ENCODE measurements around the gene CYP4A22. TPM values are rescaled to one million over a fixed set of nuclear protein-coding genes. Genes with fewer than 3 reads are reported as not detected.

CYP4A22 gene
- total RNA-seq, 1 donor from 2014 or later, result 0.17 TPM

DNA sequence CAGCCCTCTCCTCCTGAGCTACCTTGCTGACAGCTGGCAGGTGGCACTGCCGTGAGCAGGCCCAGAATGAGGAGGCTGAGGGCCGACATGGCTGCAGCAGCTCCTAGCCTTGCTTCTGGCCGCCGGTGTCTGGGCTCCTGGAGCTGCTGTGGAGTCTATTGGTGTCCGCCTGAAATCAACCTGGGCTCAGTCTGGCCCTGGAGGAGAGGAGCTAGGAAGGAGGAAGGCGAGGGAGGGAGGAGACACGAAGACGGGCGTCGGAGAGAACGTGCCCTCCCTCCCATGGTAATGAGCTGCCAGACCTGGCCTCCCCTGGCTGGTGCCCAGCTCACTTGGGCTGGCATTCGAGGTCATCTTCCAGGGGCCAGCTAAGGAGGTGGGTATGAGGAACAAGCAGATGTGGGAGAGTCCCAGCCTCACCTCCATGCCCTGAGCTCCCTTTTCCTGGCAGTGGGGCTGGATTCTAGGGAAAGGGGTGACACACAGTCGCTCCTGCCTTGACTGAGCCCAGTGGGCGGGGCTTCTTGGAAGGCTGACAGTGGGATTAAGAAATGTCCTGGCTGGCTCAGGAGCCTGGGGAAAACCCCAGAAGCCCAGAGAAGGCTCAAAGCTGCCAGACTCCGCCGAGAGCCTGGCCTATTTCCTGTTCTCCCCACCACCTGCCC lies 52.7 kb downstream of the CYP4A22 start, which contains the start of gene PDZK1IP1:
TSS of gene PDZK1IP1 (minus strand) at position 193 of the 665 bp plus-strand sequence. CDS start at position 89, 104 bp downstream.
- TF ChIP-seq, protein P1, sequence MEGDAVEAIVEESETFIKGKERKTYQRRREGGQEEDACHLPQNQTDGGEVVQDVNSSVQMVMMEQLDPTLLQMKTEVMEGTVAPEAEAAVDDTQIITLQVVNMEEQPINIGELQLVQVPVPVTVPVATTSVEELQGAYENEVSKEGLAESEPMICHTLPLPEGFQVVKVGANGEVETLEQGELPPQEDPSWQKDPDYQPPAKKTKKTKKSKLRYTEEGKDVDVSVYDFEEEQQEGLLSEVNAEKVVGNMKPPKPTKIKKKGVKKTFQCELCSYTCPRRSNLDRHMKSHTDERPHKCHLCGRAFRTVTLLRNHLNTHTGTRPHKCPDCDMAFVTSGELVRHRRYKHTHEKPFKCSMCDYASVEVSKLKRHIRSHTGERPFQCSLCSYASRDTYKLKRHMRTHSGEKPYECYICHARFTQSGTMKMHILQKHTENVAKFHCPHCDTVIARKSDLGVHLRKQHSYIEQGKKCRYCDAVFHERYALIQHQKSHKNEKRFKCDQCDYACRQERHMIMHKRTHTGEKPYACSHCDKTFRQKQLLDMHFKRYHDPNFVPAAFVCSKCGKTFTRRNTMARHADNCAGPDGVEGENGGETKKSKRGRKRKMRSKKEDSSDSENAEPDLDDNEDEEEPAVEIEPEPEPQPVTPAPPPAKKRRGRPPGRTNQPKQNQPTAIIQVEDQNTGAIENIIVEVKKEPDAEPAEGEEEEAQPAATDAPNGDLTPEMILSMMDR (IDR thresholded peaks at IDR 0.05; ENCODE audit: partially characterized antibody, unreplicated experiment), result no peak
- no peak within 1 kb of the TSS for H3K4me3 Mint-ChIP-seq (ENCODE audit: unreplicated experiment)
- peaks cover 17% of the 10 kb centered on the region for H3K4me1 Mint-ChIP-seq (ENCODE audit: low read depth, unreplicated experiment)
- H3K27ac Mint-ChIP-seq (ENCODE audit: unreplicated experiment), result no peak within 1 kb of the TSS
- peaks cover 5% of the 10 kb centered on the region for H3K27me3 Mint-ChIP-seq (ENCODE audit: unreplicated experiment)
- DNase-seq, result no peak
- H3K9me3 Mint-ChIP-seq (ENCODE audit: unreplicated experiment), result peaks cover 7% of the 10 kb centered on the region
- H3K36me3 Mint-ChIP-seq (ENCODE audit: unreplicated experiment), result no peaks in the 10 kb centered on the region

DNA sequence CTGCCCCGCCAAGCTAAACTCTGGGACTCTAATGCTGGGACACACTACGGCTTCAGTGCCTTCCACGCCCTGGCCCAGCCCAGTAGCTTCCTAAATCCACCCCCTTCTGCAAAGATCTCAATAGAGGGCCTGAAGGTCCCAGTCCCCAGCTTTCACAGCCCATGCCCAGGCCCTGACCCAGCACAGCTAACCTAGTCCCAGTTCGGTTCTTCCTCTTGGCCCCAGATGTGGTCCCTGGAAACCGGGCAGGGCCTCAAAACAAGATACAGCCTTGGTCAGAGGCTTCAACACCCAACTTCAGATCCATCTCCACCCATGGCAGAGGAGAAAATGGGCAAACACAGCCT lies 53.2 kb downstream of the CYP4A22 start:
- no peak overlapping the region for H3K27ac Mint-ChIP-seq (ENCODE audit: unreplicated experiment)

DNA sequence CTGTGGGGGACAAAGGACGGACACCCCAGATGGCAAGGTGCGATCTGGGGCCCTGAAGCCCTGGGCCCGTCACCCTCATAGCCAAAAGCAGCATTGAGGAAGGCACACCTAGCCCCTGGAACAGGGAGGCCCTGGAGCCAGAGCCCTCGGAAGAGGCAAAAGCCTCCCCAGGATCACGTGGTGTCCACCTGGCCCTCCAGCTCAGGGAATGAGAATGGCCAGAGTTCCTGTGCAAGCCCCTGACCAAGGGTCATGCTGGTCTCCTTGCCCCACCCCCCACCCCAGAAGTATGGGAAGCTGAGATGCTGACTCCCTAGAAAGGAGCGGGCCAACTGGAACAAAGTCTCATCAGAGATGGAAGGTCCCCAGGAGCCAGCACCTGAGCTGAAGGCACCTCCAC lies 53.6 kb downstream of the CYP4A22 start:
- no peak for DNase-seq
- Mint-ChIP-seq H3K9me3 (ENCODE audit: unreplicated experiment) (peaks cover 2% of the 10 kb centered on the region), H3K4me3 (ENCODE audit: unreplicated experiment) (no peak overlapping the region), H3K36me3 (ENCODE audit: unreplicated experiment) (no peaks in the 10 kb centered on the region), H3K4me1 (ENCODE audit: low read depth, unreplicated experiment) (peaks cover 14% of the 10 kb centered on the region), H3K27me3 (ENCODE audit: unreplicated experiment) (peaks cover 4% of the 10 kb centered on the region), H3K27ac (ENCODE audit: unreplicated experiment) (no peak overlapping the region)
- TF ChIP-seq, protein P1 (IDR thresholded peaks at IDR 0.05; ENCODE audit: partially characterized antibody, unreplicated experiment), result no peak

More for the DNA sequence above, 53.2 kb downstream of the CYP4A22 start:
- H3K4me1 Mint-ChIP-seq (ENCODE audit: low read depth, unreplicated experiment), result peaks cover 16% of the 10 kb centered on the region
- H3K9me3 Mint-ChIP-seq (ENCODE audit: unreplicated experiment), result peaks cover 3% of the 10 kb centered on the region
- no peak overlapping the region for H3K4me3 Mint-ChIP-seq (ENCODE audit: unreplicated experiment)
- TF ChIP-seq, protein P1 (IDR thresholded peaks at IDR 0.05; ENCODE audit: partially characterized antibody, unreplicated experiment), result no peak
- peaks cover 4% of the 10 kb centered on the region for H3K27me3 Mint-ChIP-seq (ENCODE audit: unreplicated experiment)
- no peak for DNase-seq
- H3K36me3 Mint-ChIP-seq (ENCODE audit: unreplicated experiment), result no peaks in the 10 kb centered on the region

DNA sequence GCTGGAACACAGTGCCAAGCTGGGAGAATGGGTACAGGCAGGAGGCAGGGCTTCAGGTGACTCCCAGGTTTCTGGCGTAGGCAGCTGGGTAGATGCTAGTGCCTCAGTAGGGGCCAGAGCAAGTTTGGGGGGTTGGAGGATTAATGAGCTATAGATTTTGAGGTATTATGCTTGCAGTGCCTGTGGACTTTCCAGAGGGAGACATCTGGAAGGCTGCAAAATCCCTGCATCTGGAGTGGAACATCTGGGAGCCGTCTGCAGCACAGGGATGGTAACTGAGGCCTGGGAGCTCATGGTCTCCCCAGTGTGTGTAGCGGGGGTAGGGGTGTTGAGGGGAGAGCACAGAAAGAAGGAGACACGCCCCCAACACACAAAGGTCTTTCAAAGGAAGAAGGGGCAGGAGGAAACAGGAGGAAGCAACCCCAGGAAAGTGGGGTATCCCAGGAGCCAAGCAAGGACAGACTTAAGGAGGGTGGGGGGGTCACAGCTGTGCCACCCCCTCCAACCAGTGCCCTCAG lies 54.8 kb downstream of the CYP4A22 start:
- H3K9me3 Mint-ChIP-seq (ENCODE audit: unreplicated experiment), result peaks cover 2% of the 10 kb centered on the region
- peak overlapping the region; percentile 77 for H3K27ac Mint-ChIP-seq (ENCODE audit: unreplicated experiment)
- DNase-seq, result no peak
- TF ChIP-seq, protein P1 (IDR thresholded peaks at IDR 0.05; ENCODE audit: partially characterized antibody, unreplicated experiment), result no peak
- H3K27me3 Mint-ChIP-seq (ENCODE audit: unreplicated experiment), result peaks cover 4% of the 10 kb centered on the region
- no peak overlapping the region for H3K4me3 Mint-ChIP-seq (ENCODE audit: unreplicated experiment)
- H3K36me3 Mint-ChIP-seq (ENCODE audit: unreplicated experiment), result no peaks in the 10 kb centered on the region
- H3K4me1 Mint-ChIP-seq (ENCODE audit: low read depth, unreplicated experiment), result peaks cover 14% of the 10 kb centered on the region

Measured in glutamatergic neuron (in vitro differentiated cells).